Stimulated activated CD4-positive, alpha-beta T cell treated with anti-CD3 and anti-CD28 coated beads, Interleukin-12 subunit alpha, Interleukin-12 subunit beta, amount 100 ng/mL, for 24 hours (primary cell): ENCODE results near the gene WNT5A.
"Not testable (repeated sequence)": the region's sequence is repeated elsewhere in the genome, so short reads cannot be mapped to it uniquely, and the experiment has no call there.

ENCODE experiments used
- DNase-seq, 2 experiments: peaks; one replicate each; pipeline ENCODE4 v3.0.0-alpha.2; 2020; ENCODE audit warnings: low read depth in 2 of 2

WNT5A gene

DNA sequence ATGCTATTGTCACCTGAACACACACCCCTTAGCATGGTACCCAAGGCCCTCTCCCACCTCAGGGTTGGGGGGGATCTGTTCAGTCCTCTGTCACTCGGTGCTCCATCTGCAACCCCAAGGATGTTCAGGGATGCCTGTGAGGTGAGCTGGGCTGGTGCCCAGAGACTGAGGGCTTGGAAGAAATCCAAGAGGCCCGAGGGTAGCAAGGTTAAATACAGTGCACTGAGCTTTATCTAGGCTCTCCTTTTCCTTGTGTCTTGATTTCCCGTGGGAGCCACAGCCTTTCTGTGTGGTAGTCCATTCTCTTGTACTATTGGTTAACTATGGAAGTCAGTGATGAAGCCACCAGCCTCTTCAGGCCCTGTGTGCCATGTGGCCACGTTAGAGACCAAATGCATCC, 18.7 kb upstream of the WNT5A start:
- DNase-seq = no peak

DNA sequence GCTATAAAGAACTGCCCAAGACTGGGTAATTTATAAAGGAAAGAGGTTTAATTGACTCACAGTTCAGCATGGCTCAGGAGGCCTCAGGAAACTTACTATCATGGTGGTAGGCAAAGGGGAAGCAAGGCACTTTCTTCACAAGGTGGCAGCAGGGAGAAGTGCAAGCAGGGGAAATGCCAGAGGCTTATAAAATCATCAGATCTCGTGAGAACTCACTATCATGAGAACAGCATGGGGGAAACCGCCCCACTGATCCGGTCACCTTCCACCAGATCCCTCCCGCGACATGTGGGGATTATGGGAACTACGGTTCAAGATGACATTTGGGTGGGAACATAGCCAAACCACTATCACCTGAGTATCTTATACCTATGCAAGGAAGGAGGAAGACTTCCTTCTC, 18.0 kb upstream of the WNT5A start:
- not testable (repeated sequence) for DNase-seq

DNA sequence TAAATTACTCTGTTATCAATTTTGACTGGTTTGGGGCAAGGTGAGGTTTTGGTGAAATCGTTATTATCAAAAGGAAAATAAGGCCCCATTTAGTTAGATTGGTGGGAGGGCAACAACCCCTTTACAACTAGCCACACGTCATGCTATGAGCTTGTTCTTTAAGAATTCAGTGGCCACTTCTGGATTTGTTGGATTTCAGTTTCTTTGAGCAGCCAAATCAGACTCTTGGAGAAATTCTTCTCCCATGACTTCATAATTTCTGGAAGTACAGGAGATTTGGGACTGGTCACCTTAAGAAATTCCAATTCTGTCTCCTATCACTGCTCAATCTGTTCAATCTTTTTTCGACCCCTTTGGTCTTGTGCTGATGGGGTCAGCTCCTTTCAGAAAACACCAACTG, 14.8 kb upstream of the WNT5A start:
- no peak for DNase-seq

DNA sequence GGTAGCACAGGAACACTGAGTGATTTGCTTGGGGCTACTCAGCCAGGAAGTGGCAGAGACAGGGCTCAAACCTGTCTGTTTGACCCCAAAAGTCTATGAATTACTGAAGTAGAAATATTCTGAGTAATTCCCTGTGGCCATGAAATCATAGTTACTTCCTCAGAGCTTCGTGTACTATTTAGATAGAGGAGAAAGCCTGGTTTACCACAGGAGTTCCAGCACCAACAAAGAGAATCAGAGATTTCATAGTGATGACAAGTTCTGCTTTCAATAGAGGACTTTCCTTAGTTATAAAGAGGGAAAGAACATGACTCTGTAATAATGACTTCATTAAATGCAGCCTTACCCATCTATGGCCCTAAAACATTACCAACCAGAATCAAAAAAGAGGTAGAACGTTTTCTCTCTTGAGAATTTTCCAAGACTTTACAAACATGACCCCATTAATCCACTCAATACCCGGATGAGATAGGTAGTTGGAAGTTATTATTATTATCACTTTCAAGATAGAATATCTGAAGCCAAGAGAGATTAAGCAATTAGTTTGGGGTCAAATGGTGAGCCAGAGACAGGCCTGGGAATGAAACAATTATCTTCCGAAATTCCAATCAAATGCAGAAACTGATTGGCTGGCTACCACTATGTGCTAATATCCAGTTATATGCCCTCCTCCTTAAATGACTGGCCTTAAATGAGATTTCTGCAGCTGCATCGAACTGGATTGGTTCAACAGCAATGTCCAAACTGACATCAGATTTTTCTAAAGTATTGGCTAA, 13.6 kb upstream of the WNT5A start:
- no peak for DNase-seq

DNA sequence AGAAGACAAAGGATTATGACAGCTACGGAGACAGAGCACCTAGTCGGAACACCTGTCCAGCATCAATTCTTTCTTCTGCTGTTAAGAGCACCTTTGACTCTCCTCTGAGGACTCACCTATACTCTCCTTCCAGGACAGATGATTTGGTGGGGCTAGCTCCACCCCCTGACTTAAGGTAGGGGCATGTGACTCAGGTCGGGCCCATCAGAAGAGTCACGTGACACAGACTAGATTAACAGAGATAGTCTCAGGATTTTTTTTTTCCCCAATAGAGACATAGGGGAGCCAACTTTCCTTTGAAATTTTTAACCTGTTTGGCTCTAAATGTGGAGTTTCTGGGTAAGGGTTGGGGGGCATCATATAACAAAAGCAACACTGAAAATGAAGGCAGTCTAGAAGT, 11.4 kb upstream of the WNT5A start:
- DNase-seq = no peak

DNA sequence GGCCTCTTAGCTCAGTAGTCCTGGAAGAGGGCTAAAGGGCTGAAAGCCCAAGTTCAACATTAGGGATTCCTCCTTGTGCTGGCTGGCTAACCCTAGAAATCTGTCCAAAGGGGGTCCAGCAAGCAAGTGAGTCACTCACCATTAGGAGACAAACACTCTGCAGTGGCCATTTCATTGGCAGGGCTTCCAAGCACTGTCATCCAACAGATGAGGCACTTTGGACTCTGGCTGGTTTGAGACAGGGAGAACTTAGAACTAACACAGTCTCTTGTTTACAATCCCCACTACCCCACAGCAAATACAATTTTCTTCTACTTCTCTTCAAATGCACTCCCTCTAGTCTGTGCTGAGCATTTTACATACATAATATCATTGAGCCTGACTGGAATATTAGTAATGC, 10.1 kb upstream of the WNT5A start:
- no peak for DNase-seq

DNA sequence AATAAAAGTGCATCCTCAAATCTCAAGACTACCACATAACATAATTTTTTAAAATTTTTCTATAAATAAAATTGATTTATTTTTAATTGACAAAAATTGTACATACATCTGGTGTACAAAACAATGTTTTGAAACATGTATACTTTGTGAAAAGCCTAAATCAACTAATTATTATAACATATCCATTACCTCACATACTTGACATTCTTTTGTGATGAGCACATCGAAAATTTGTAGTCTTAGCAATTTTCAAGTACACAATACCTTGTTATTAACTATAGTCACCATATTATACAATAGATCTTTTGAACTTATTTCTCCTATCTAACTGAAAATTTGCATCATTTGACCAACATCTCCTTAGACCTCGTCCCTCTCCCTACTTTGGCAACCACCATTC, 7.9 kb upstream of the WNT5A start:
- no peak for DNase-seq

DNA sequence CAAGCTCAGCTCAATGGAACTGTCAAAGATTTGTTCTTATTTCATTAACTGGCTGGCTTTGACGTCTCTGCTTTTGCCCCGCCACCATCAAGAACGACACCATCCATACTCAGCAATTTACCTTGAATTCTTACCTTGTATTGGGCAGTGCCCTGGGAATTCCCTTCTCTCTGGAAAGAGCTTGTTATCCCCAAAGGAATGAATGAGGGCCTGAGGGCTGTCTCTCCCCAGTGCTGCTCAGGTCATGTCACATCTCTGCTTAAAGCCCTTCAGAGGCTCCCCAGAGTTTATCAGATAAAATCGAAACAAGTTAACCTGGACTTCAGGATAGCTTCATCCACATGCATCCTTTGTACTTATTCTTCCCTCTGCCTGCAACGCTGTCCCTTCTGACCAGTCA, 5.9 kb upstream of the WNT5A start:
- no peak for DNase-seq

DNA sequence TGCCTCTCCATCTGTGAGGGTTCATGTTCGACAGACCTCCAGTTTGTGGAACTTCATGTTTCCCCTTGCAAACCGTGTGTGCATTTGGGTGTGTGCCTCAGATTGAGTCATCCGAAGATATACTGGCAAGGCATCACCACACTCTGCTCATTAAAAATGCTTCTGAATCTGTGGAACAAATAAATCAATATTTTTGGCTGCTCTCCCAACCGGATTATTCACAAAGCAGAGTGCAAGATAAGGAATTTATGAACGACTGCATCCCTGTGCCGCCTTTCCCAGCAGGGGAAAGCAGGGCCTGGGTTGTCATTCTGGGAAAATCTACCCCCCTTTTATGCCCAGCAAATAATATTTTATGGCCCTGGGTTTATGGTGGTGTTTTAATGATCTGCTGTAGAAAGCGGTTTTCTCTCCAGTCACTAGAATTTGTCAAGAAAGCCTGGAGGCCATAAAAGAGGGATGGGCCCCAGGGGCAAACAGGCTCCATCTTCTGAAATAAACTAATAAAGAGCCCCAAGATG, 4.2 kb upstream of the WNT5A start:
- no peak for DNase-seq

DNA sequence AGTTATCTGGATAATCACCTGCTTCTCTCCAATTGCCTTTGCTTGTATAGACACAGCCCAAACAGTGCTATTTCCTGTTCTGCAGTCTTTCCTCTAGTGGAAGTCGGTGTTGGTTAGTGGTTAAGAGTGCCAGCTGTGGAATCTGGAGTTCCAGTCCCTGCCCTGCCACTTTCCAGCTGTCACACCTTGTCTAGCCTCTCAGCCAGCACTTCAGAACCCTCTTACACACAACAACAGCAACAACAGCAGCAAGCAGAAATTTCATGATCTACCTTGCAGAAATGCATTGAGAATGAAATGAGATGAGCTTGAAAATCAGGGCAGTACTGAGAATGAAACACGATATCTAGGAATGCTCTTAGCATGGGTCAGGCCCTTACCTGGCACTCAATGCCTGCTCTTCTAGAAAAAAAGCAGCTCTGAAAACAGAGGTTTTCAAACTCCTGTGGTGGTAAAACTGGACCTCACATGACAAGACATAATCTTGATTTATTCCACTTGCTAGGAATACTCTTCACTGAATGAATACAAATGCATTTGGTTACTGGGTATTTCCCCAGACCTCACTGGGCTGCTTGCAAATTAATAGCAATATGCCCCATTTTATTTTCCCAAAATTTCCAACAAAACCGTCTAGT, 3.3 kb upstream of the WNT5A start:
- DNase-seq = no peak

DNA sequence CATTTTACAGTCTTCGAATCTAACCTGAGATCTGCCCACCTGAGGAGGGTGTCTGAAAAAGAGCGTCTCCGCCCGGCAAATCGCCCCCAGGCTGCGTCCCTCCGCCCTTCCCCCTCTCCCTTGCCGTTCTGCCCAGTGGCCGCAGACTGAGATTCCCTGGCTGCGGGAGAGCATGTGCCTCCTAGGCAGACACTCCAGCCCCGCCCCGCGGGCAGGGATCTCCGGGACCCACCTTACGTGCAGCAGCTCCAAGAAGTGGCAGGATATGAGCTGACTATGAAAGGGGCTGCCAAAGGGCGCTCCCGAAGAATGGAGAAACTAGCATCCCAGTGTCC, 2.7 kb upstream of the WNT5A start:
- DNase-seq = no peak

DNA sequence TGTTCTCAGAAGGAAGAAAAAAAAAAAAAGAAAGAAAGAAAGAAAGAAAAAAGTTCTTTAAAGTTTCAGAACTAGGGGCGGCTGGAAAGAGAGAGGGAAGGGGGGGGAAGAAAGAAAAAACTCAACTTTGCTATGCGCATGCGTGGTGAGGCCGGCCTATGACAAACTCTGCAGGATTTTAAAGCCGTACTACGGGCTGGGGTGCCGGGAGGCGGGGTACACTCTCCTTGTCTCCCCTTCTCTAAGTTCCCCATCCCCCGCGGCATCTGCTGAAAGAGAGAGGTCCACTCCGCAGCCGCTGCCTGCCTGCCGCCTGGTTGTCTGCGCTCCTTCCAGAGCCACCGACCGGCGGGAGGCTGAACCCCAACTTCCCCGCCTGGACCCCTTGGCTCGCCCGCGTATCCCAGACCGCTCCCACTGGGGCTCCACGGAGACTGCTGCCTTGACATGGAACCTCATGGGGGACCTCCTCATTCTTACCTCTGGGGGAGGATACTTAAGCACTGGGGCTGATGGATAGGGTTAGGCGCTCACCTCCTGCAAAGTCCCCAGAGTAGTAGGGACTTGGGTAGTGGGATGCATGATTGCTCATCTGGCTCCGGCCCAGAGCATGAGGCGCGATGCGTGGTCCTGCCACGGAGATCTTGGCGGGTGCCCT, 1.4 kb upstream of the WNT5A start:
- DNase-seq = no peak

DNA sequence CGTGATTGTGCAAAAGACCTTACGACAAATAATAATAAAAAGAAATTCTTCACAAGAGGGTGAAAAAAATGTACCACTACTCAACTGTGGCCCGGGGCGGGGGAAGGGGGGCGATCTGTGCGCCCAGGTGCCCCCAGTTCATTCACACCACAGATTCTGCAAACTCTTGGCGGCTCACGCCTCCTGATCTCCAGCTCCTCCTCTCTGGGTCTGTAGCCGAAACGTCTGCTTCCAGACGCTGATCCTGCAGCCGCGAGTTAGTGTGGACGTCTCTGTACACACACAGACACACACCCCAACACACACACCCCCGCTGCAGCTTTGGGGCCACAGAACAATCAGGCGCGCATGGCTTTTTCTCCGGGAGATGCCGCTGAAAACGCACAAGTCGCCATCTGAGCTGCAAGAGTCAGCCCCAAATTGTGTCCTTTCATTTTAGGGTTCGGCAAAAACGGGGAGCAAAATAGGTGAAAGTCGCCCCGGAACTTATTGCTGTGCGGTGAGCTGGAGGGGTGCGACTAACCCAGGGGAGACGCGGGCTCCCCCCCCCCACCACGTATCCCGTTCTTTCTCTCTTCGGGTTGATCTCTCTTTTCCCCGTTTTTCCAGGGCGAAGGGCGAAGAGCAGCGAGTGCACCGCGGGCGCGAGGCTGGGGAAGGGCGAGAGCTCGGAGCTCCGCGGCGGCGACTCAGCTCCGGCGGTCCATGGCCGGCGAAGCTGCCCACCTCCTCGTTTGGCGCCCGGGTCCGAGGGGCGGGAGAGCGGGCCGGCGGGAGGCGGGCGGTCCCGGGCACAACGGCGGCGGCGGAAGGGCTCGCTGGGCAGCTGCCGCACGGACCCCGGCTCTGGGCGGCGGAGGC, 505 bp upstream of the WNT5A start:
- no peak for DNase-seq

DNA sequence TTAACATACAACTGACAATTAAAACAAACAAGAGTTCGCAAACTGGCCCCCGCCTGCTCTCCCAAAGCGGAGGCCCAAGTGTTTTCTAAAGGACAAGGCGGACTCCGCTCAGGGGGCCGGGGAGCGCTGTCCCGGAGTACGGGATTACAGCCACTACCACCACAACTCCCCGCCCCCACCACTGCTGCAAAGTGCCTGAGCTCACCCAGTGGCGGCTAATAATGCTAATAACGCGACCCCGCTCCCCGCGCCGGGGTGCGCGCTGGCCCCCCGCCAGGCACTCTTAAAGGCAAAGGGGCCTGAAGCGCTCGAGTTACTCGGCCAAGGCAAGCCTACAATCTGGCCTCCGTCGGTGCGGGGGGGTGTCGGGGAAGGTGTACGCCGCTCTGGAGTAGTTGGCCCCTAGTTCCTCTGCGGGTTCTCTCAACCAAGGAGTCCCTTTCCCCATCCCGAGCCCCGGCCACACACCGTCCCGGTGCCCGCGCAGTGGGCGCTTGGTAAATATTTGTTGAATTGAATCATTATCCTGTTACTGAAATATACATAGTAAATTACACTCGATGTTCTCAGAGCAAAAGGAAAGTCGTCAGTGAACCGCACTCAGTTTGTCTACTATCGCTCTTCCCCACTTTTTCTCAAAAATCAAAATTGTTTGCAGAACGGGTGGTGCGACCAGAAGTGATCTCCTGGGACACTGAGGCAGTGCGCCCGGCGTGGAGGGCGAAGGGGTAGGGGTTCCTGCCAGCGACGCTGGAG, 827 bp downstream of the WNT5A start:
- no peak for DNase-seq

DNA sequence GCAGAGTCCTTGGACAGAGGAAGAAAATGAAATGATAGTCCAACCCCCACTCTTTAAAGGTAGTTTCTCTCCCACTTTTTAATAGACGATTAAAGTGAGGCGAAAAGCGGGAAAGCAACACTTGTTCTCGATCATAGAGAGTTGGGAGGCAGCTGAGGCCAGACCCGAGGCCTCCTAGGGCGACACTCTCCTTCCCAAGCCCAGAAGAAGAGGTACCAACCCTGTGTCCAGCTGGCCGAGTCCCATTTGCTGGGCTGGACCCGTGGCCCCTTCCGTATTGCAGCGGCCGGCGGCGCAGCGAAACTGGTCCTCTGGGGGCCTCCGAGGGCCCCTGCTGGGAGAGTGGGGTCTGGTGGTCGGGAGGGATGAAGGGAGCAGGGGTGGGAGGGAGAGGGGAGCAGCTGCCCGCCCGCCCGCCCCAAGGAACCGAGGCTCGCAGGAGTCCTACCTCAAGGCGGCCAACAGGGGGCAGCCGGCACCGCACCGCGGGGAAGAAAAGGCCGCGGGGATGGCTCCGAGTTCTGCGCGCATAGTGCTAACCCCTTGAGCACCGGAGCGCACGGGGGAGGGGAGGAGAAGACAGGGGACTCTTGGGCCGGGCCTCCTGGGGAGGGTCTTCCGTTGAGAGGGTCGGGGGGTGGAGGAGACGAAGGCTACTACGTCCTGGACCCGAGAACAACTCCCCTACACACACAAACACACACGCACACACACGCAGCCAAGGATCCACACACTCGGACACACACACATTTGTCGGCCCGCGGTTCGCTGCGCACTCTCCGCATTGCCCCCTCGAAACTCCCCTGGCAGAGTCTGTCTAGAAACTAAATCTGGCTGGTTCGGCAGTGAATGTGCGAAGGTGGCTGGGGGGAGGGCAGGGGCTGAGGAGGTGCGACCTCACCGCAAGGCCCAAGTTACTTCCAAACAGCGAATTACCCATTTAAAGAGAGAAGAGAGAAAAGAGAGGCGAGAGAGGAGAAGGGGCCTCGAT, 2.0 kb downstream of the WNT5A start:
- DNase-seq = peak in 1 of 2 experiments; percentile 36

DNA sequence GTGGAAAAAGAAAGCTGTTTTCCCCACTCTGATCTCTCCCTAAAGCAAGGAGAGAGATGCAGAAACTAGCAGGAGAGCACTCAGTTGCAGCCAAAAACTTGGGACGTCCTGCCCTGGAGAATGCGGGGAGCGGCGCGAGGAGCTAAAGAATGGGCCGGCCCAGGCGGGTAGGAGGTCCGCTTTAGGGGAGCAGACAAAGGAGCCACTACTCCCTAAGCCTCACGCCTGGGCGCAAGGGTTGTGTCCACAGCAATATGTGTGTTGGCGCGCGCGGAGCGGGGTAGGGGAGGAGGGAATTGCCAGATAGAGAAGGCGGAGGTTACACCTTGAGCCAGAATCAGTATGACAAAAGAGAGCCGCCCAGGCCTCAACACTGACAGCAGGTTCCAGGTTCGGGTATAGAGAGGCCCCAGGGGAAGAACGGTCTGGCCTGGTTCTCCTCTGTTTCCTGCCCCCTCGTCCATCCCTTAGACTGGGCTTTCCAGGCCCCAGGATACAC, 2.9 kb downstream of the WNT5A start:
- no peak for DNase-seq

DNA sequence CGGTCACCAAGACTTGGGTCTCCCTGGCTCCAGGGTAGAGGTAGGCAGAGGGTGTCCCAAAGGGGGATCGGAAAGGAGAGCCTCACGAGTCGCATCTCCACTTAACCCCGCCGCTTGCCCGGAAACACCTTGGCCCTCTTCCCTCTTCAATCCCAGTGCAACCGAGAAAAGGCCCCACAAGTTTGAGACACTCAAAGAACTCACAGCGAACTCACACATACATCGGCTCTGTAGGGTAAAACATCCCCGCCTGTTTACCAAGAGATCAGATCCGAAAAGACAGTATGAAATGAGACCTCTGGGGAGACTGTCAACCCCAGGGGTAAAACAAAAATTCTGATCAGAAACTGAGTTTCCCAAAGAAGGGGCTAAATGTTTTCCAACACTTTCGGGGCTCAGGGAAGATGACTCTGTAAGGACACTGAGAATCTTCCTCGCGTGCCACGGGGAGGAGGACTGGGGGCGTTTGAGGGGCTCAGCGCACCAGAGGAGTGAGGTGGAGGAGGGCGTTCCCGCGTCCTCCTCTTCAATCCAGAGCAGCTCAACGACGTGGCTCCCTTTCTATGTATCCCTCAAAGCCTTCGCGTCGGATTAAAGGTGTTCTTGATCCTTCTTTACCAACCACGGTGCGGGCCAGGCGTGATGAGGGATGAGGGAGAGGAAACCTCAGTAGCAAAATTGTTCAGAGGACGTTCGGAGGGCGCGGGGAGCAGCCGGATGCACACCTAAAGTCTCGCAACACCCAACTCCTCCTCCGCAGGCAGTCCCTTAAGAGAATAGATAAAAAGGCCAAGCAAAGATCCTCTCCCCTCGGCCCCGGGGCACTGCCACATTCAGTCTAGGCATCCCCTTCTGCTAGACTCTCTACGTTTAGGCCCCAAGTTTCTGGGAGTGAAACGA, 3.7 kb downstream of the WNT5A start:
- no peak for DNase-seq

DNA sequence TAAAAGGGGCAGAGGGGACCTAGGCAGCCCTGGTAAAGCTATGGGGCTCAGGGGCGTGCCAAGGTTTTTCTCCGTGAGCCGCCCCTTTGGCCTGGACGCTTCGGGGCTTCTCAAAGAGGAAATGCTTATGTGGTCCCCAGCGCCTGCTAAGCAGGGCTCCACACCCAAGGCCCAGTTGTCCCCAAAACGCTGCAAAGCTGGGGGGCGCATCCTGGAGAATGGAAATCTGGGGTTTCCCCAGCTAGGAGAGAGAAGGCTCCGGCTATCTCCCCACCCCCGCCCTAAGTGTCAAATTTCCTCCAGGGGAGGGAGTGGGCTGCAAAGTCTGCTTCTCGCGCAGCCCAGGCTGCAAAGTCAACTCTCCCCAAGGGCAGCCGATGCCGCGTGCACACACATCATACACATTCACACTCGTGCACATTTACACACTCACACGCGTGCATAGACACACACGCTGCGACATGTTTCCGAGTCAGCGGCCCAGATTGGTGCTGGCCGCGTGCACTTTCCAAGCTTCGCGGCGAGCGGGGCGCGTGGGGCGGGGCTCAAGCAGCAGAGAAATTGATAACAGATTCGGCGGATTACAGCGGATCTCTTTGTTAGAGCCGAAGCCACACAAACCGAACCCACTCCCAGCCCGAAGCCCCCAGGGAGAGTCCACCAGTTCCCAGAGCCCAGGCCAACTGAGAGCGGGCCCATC, 4.5 kb downstream of the WNT5A start:
- DNase-seq = no peak
